H9 (cell line): ENCODE results near the gene ACBD3. TPM values are rescaled to one million over a fixed set of nuclear protein-coding genes. Genes with fewer than 3 reads are reported as not detected.

ENCODE experiments used
- DNase-seq: peaks from one replicate; pipeline ENCODE4 v3.0.0-alpha.2; 2017
- H2AFZ ChIP-seq: one replicate; pipeline ENCODE4 v1.6.1; 2013; ENCODE audit warnings: mild to moderate bottlenecking, low read length, control low read depth, moderate library complexity
- H2AK5ac ChIP-seq: 2 replicates; pipeline ENCODE4 v1.6.1; 2013; ENCODE audit warnings: low read length, control low read depth, mixed read lengths; ENCODE audit not compliant: insufficient read length
- H2BK120ac ChIP-seq: one replicate; pipeline ENCODE4 v1.6.1; 2013; ENCODE audit warnings: low read depth, mild to moderate bottlenecking, low read length, control low read depth, inconsistent platforms; ENCODE audit not compliant: poor library complexity, severe bottlenecking
- H2BK12ac ChIP-seq: 2 replicates; pipeline ENCODE4 v1.6.1; 2013; ENCODE audit warnings: low read length, control low read depth, mixed read lengths, low read depth; ENCODE audit not compliant: insufficient read length
- H2BK15ac ChIP-seq: 2 replicates; pipeline ENCODE4 v1.6.1; 2013; ENCODE audit warnings: low read depth, low read length, control low read depth
- H2BK20ac ChIP-seq: one replicate; pipeline ENCODE4 v1.6.1; 2013; ENCODE audit warnings: low read depth, mild to moderate bottlenecking, low read length, control low read depth, inconsistent platforms; ENCODE audit not compliant: poor library complexity, severe bottlenecking
- H2BK5ac ChIP-seq: 2 replicates; pipeline ENCODE4 v1.6.1; 2013; ENCODE audit warnings: low read length, control low read depth, mixed read lengths; ENCODE audit not compliant: insufficient read length
- H3K14ac ChIP-seq: 2 replicates; pipeline ENCODE4 v1.6.1; 2013; ENCODE audit warnings: low read length, control low read depth; ENCODE audit not compliant: insufficient read depth
- H3K18ac ChIP-seq: 2 replicates; pipeline ENCODE4 v1.6.1; 2013; ENCODE audit warnings: low read depth, mild to moderate bottlenecking, mixed read lengths, low read length, control low read depth; ENCODE audit not compliant: insufficient read length
- H3K23ac ChIP-seq: 2 replicates; pipeline ENCODE4 v1.6.1; 2013; ENCODE audit warnings: low read length, control low read depth, mixed read lengths, low read depth; ENCODE audit not compliant: insufficient read length
- H3K23me2 ChIP-seq: 2 replicates; pipeline ENCODE4 v1.6.1; 2013; ENCODE audit warnings: low read depth, mild to moderate bottlenecking, mixed read lengths, low read length, control low read depth; ENCODE audit not compliant: insufficient read length, poor library complexity, severe bottlenecking
- H3K27ac ChIP-seq: 2 replicates; pipeline ENCODE4 v1.5.1; 2013; ENCODE audit warnings: low read length, control low read depth, mixed read lengths, low read depth; ENCODE audit not compliant: insufficient read length
- H3K27me3 ChIP-seq: 2 replicates; pipeline ENCODE4 v1.6.1; 2013; ENCODE audit warnings: low read length, control low read depth, inconsistent platforms; ENCODE audit not compliant: insufficient read depth
- H3K4ac ChIP-seq: 2 replicates; pipeline ENCODE4 v1.6.1; 2013; ENCODE audit warnings: low read depth, mild to moderate bottlenecking, control low read depth, inconsistent platforms, low read length, moderate library complexity
- H3K4me1 ChIP-seq: 2 replicates; pipeline ENCODE4 v1.6.1; 2013; ENCODE audit warnings: low read length, control low read depth, inconsistent platforms; ENCODE audit not compliant: insufficient read depth
- H3K4me2 ChIP-seq: 2 replicates; pipeline ENCODE4 v1.6.1; 2013; ENCODE audit warnings: low read length, control low read depth, mixed read lengths; ENCODE audit not compliant: insufficient read length, insufficient read depth
- H3K56ac ChIP-seq: 2 replicates; pipeline ENCODE4 v1.6.1; 2013; ENCODE audit warnings: low read depth, mild to moderate bottlenecking, mixed read lengths, low read length, control low read depth; ENCODE audit not compliant: insufficient read length
- H3K79me1 ChIP-seq: 2 replicates; pipeline ENCODE4 v1.6.1; 2013; ENCODE audit warnings: low read depth, mild to moderate bottlenecking, moderate library complexity, low read length, control low read depth, inconsistent platforms; ENCODE audit not compliant: insufficient read depth, poor library complexity, severe bottlenecking
- H3K79me2 ChIP-seq: 2 replicates; pipeline ENCODE4 v1.6.1; 2013; ENCODE audit warnings: low read length, control low read depth, inconsistent platforms; ENCODE audit not compliant: insufficient read depth
- H3K9ac ChIP-seq: 2 replicates; pipeline ENCODE4 v1.6.1; 2013; ENCODE audit warnings: low read length, control low read depth, mixed read lengths; ENCODE audit not compliant: insufficient read length; ENCODE audit errors: extremely low read depth
- H3K9me3 ChIP-seq: one replicate; pipeline ENCODE4 v1.6.1; 2013; ENCODE audit warnings: low read depth, low read length, inconsistent platforms; ENCODE audit not compliant: control insufficient read depth
- H3T11ph ChIP-seq: one replicate; pipeline ENCODE4 v1.6.1; 2013; ENCODE audit warnings: mild to moderate bottlenecking, low read length, control low read depth, inconsistent platforms
- H4K20me1 ChIP-seq: one replicate; pipeline ENCODE4 v1.6.1; 2013; ENCODE audit not compliant: control insufficient read depth, insufficient read length, insufficient read depth
- H4K5ac ChIP-seq: 2 replicates; pipeline ENCODE4 v1.6.1; 2013; ENCODE audit warnings: low read depth, mild to moderate bottlenecking, mixed read lengths, low read length, control low read depth; ENCODE audit not compliant: insufficient read length
- H4K8ac ChIP-seq: replicated peaks from 2 replicates; pipeline ENCODE4 v1.6.1; 2013; ENCODE audit warnings: low read length, control low read depth, mixed read lengths, low read depth; ENCODE audit not compliant: insufficient read length
- H4K91ac ChIP-seq: 2 replicates; pipeline ENCODE4 v1.6.1; 2013; ENCODE audit warnings: low read depth, mild to moderate bottlenecking, moderate library complexity, mixed read lengths, low read length, control low read depth; ENCODE audit not compliant: insufficient read length
- H3K27ac Mint-ChIP-seq, 3 experiments: 2 replicates in 2 of 3; 3 replicates in 1 of 3; pipeline ENCODE4 v1.8.0; 2020 to 2021; ENCODE audit warnings: mixed read lengths in 3 of 3, mild to moderate bottlenecking in 1 of 3, moderate library complexity in 1 of 3
- H3K27me3 Mint-ChIP-seq: 2 replicates; pipeline ENCODE4 v1.8.0; 2021; ENCODE audit warnings: low read depth, mild to moderate bottlenecking, moderate library complexity, mixed read lengths
- H3K36me3 Mint-ChIP-seq, 3 experiments: 2 replicates in 2 of 3; 3 replicates in 1 of 3; pipeline ENCODE4 v1.8.0; 2020 to 2021; ENCODE audit warnings: low read depth in 3 of 3, mixed read lengths in 3 of 3; ENCODE audit not compliant: insufficient read depth in 1 of 3
- H3K4me1 Mint-ChIP-seq, 2 experiments: 2 replicates each; pipeline ENCODE4 v1.8.0; 2020; ENCODE audit warnings: mixed read lengths in 2 of 2
- H3K4me3 Mint-ChIP-seq, 2 experiments: 2 replicates in 1 of 2; 3 replicates in 1 of 2; pipeline ENCODE4 v1.8.0; 2020 to 2021; ENCODE audit warnings: mild to moderate bottlenecking in 2 of 2, mixed read lengths in 2 of 2, moderate library complexity in 1 of 2
- H3K9me3 Mint-ChIP-seq, 2 experiments: 2 replicates in 1 of 2; 3 replicates in 1 of 2; pipeline ENCODE4 v1.8.0; 2020; ENCODE audit warnings: mild to moderate bottlenecking in 2 of 2, mixed read lengths in 2 of 2, moderate library complexity in 1 of 2
- CTCF ChIP-seq: fragments of 200-600 bp; sonication (generic); conservative IDR thresholded peaks from 3 replicates; pipeline ENCODE4 v1.8.0; 2021; ENCODE audit warnings: antibody characterized with exemption, mild to moderate bottlenecking
- WGBS: extraction: QIAGEN DNeasy Blood & Tissue Kit; methylation state at CpG from one replicate; pipeline ENCODE4 v1.1.7; 2013; ENCODE audit warnings: missing lambda C conversion rate, low lambda C conversion rate, mixed read lengths; ENCODE audit not compliant: insufficient read length; ENCODE audit errors: extremely low coverage; 5-methylcytosine and 5-hydroxymethylcytosine counted together
- total RNA-seq: library from RNA; stranded (reverse); gene quantifications from 2 replicates; pipeline ENCODE4 v1.2.1, GENCODE V29; 2021

Gene ACBD3
- total RNA-seq, 1 experiment from 2014 or later: 30.8 TPM

DNA sequence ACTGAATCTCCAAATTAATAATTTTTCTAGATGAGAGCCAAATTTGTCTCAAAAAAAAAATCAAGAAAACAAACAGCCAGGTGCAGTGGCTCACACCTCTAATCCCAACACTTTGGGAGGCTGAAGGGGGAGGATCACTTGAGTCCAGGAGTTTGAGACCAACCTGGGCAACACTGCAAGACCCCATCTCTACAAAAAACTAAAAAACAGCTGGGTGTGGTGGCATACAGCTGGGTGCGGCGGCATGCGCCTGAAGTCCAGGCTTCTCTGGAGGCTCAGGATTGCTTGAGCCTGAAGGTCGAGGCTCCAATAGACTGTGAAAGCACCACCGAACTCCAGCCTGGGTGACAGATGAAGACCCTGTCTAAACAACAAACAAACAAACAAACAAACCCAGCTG lies 14.0 kb downstream of the ACBD3 start:
- Histone ChIP-seq H3K27me3 (no peaks in the 10 kb centered on the region), H3K4me1 (no peaks in the 10 kb centered on the region), H2BK15ac (no peak overlapping the region), H3K23me2 (no peaks in the 10 kb centered on the region), H3K4ac (no peak overlapping the region), H4K91ac (no peak overlapping the region), H3K27ac (no peak overlapping the region), H3K23ac (no peak overlapping the region), H4K8ac (no peak overlapping the region), H3K4me2 (no peak overlapping the region), H3K18ac (no peak overlapping the region), H2AK5ac (no peak overlapping the region), H2BK120ac (no peak overlapping the region), H4K5ac (no peak overlapping the region), H2BK5ac (no peak overlapping the region), H2BK12ac (no peak overlapping the region), H3K56ac (no peak overlapping the region), H3K9me3 (no peaks in the 10 kb centered on the region), H3K79me1 (peaks cover 6% of the 10 kb centered on the region), H3K79me2 (no peaks in the 10 kb centered on the region; the same call in 1 of the 2 replicates), H3T11ph (no peak overlapping the region), H2AFZ (no peak overlapping the region), H4K20me1 (no peaks in the 10 kb centered on the region), H2BK20ac (no peak overlapping the region), H3K14ac (no peak overlapping the region), H3K9ac (no peak overlapping the region)
- no peak for TF ChIP-seq CTCF
- no peaks in the 10 kb centered on the region for H3K4me1 Mint-ChIP-seq
- no peaks in the 10 kb centered on the region for H3K27me3 Mint-ChIP-seq
- no peak for DNase-seq
- H3K27ac Mint-ChIP-seq: peak overlapping the region in 1 of 3 experiments; percentile 86; a peak in 2 of 7 replicates
- no peak overlapping the region for H3K4me3 Mint-ChIP-seq
- peaks cover 2 to 15% (median 11%) of the 10 kb centered on the region in 3 experiments; a peak in 6 of 7 replicates for H3K36me3 Mint-ChIP-seq
- no CpG with 5 or more reads among the region's 5 CpGs for WGBS
- H3K9me3 Mint-ChIP-seq: no peaks in the 10 kb centered on the region
